Testis (tissue), 3 donors: Measurements from ENCODE around the gene SLC27A2. TPM values are rescaled to one million over a fixed set of nuclear protein-coding genes. Genes with fewer than 3 reads are reported as not detected.

Experiments used
- DNase-seq: peaks from one replicate; pipeline ENCODE4 v3.0.0-alpha.2; 2019
- H3K27ac ChIP-seq, 2 donors: fragments of 200-600 bp; sonication (generic); one replicate each; pipeline ENCODE4 v1.5.1; 2019
- H3K27me3 ChIP-seq: fragments of 200-600 bp; sonication (generic); one replicate; pipeline ENCODE4 v1.5.1; 2019
- H3K36me3 ChIP-seq: fragments of 200-600 bp; sonication (generic); one replicate; pipeline ENCODE4 v1.5.1; 2017; ENCODE audit warnings: low read depth; ENCODE audit errors: missing control alignments
- H3K4me1 ChIP-seq: fragments of 200-600 bp; sonication (generic); one replicate; pipeline ENCODE4 v1.5.1; 2019
- H3K4me3 ChIP-seq, 2 donors: fragments of 200-600 bp; sonication (generic); one replicate each; pipeline ENCODE4 v1.5.1; 2017 to 2019
- H3K9me3 ChIP-seq: fragments of 200-600 bp; sonication (generic); one replicate; pipeline ENCODE4 v1.5.1; 2017
- POLR2A ChIP-seq: fragments of 450-650 bp; IDR thresholded peaks from one replicate; pipeline ENCODE4 v1.6.1; 2017; ENCODE audit warnings: antibody characterized with exemption, mild to moderate bottlenecking, moderate library complexity
- WGBS, 2 donors: methylation state at CpG; one replicate each; pipeline ENCODE4 v1.1.5; 2018; 5-methylcytosine and 5-hydroxymethylcytosine counted together
- intact Hi-C: fragments of 100-400 bp; cut with DNase I; formaldehyde crosslinking; loops from one replicate; pipeline ENCODE4 v1.15.1; 2023; ENCODE audit warnings: low total_unique reads
- polyA plus RNA-seq: library from polyadenylated mRNA; stranded (reverse); fragments of 350-450 nt; fragmentation: Illumina TruSeq; extraction: RNeasy Lipid Tissue Mini Kit (QIAGEN cat#74804); gene quantifications from one replicate; pipeline ENCODE4 v1.2.3, GENCODE V29; 2014; ENCODE audit warnings: low read depth, low replicate concordance; ENCODE audit not compliant: insufficient read depth
- small RNA-seq, 2 donors: library from RNA; depleted of rRNA; stranded (forward); fragments of <200 nt; gene quantifications; one replicate each; pipeline ENCODE3, GENCODE V24; 2016
- total RNA-seq, 2 donors: library from RNA; depleted of rRNA; stranded (reverse); fragments of >200 nt; gene quantifications; one replicate each; pipeline ENCODE4 v1.2.3, GENCODE V29; 2016
- TF ChIP-seq, protein P1 (sequence below), 3 experiments: fragments of 450-650 bp in 2 of 3; fragments of 200-600 bp in 1 of 3; sonication (generic) in 1 of 3; IDR thresholded peaks; one replicate each; pipeline ENCODE4 v1.5.1; 2016 to 2019; ENCODE audit warnings: antibody characterized with exemption in 3 of 3, mild to moderate bottlenecking in 2 of 3, moderate library complexity in 1 of 3

Gene SLC27A2
- total and polyA plus RNA-seq, 3 donors from 2014 or later, result 2.1 to 2.5 (median 2.2) TPM

DNA sequence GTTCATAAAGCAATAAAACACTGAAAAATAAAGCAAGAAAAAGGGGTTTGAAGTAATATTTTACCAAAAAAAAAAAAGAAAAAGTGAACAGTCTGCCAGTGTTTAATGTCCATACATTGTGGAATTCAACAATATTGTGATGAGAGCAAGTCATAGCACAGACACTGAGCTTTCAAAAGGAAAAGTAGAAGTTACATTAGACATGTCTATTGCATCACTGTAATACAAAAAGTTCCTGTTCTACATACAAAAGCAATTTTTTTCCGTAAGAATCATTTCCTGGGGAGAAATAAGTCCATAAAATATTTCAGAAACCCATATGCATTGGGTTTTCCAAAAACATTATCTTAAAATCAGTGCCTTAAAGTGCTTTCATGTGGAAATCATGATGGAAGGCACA, 95.4 kb downstream of the SLC27A2 start:
- no peaks in the 10 kb centered on the region for H3K36me3 ChIP-seq
- no peak overlapping the region for H3K27ac ChIP-seq
- H3K27me3 ChIP-seq, result no peaks in the 10 kb centered on the region
- no peaks in the 10 kb centered on the region for H3K4me1 ChIP-seq
- WGBS, 2 donors, result 67 to 80% methylated on average over 1 of the region's 1 CpG
- TF ChIP-seq POLR2A, result no peak
- TF ChIP-seq, protein P1, sequence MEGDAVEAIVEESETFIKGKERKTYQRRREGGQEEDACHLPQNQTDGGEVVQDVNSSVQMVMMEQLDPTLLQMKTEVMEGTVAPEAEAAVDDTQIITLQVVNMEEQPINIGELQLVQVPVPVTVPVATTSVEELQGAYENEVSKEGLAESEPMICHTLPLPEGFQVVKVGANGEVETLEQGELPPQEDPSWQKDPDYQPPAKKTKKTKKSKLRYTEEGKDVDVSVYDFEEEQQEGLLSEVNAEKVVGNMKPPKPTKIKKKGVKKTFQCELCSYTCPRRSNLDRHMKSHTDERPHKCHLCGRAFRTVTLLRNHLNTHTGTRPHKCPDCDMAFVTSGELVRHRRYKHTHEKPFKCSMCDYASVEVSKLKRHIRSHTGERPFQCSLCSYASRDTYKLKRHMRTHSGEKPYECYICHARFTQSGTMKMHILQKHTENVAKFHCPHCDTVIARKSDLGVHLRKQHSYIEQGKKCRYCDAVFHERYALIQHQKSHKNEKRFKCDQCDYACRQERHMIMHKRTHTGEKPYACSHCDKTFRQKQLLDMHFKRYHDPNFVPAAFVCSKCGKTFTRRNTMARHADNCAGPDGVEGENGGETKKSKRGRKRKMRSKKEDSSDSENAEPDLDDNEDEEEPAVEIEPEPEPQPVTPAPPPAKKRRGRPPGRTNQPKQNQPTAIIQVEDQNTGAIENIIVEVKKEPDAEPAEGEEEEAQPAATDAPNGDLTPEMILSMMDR (IDR thresholded peaks at IDR 0.05), result no peak
- intact Hi-C loops, result no loop called here
- no peaks in the 10 kb centered on the region for H3K9me3 ChIP-seq
- DNase-seq, result no peak
- H3K4me3 ChIP-seq, result no peak overlapping the region

DNA sequence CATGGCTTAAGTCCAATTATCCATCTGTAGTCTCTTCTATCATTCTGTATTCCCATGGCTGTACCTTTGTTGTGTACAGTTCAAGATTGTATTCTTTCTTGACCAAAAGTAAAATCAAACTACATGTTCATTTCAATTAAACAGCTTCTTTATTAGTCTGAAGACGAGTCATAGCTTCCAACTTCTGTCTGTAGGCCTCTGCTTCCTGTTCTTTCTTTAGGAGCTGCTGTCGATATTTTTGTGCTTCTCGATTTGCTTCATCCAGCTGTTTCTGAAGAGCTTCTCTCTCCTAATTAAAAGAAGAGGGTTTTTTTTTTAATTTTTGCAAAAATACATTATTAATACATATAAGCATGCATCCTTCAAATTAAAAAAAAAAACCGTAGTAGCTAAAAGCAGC, 96.5 kb downstream of the SLC27A2 start:
- TF ChIP-seq POLR2A, result no peak
- no peaks in the 10 kb centered on the region for H3K4me1 ChIP-seq
- no peak overlapping the region for H3K4me3 ChIP-seq
- 65 to 75% methylated on average over 4 of the region's 4 CpGs for WGBS, 2 donors
- H3K27ac ChIP-seq, result peak overlapping the region in 1 of 2 donors; percentile 4
- no peaks in the 10 kb centered on the region for H3K36me3 ChIP-seq
- no peaks in the 10 kb centered on the region for H3K27me3 ChIP-seq
- H3K9me3 ChIP-seq, result no peaks in the 10 kb centered on the region
- DNase-seq, result no peak
- intact Hi-C loops, result no loop called here

DNA sequence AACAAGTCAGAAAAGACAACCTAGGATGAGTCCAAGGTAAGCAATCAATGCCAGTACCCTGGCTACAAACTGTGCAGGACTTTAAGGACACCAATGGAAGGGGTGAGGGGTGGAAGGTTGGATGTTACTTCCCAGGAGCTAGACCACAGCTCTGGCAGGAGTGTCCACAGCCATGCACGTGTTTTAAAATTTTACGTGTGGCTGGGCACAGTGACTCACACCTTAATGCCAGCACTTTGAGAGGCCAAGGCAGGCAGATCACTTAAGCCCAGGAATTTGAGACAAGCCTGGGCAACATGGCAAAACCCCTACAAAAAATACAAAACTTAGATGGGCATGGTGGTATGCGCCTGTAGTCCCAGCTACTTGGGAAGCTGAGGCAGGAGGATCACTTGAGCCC, 98.3 kb downstream of the SLC27A2 start:
- no peak for DNase-seq
- Histone ChIP-seq H3K9me3 (no peaks in the 10 kb centered on the region), H3K27ac (no peak overlapping the region), H3K36me3 (no peaks in the 10 kb centered on the region), H3K27me3 (no peaks in the 10 kb centered on the region), H3K4me1 (no peaks in the 10 kb centered on the region), H3K4me3 (no peak overlapping the region)
- intact Hi-C loops, result no loop called here
- 94 to 96% methylated on average over 3 of the region's 3 CpGs for WGBS, 2 donors
- TF ChIP-seq, protein P1 (IDR thresholded peaks at IDR 0.05), result no peak
- TF ChIP-seq POLR2A, result no peak

DNA sequence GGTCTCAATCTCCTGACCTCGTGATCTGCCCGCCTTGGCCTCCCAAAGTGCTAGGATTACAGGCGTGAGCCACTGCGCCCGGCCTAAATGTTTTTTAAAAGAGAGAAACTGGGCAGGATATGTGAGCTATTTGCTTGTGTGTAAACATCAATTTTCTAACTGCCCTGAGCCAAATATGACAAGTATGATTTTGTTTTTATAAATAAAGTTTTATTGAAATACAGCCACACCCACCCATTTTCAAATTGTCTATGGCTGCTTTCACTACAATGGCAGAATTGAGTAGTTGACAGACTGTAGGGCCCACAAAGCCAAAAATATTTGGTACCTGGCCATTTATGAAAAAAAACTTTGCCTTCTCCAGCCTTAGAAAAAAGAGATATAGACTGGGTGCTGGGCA, 99.4 kb downstream of the SLC27A2 start:
- no peak overlapping the region for H3K27ac ChIP-seq
- WGBS, 2 donors, result 84 to 90% methylated on average over 5 of the region's 5 CpGs
- intact Hi-C loops, result no loop called here
- H3K27me3 ChIP-seq, result no peaks in the 10 kb centered on the region
- H3K4me1 ChIP-seq, result no peaks in the 10 kb centered on the region
- DNase-seq, result no peak
- no peaks in the 10 kb centered on the region for H3K36me3 ChIP-seq
- no peaks in the 10 kb centered on the region for H3K9me3 ChIP-seq
- no peak overlapping the region for H3K4me3 ChIP-seq
- no peak for TF ChIP-seq POLR2A
- TF ChIP-seq, protein P1 (IDR thresholded peaks at IDR 0.05), result no peak

Small RNA genes lying within 50 kb of the gene (small RNA-seq; reads per million reads assigned to genes)
- 0 reads per million in 2 donors for gene RF00019

Other genes starting within 250 kb of the SLC27A2 start
- gene ATP8B4, start 63.0 kb upstream of the SLC27A2 start, total RNA-seq, result 1 to 10 TPM; 2.4 to 6.1 TPM
- gene ATP8B4, start 63.0 kb upstream of the SLC27A2 start, polyA plus RNA-seq, result 2.5 TPM
- 1 to 10 TPM; 1.6 to 5.8 TPM for gene HDC, start 83.5 kb downstream of the SLC27A2 start, total RNA-seq
- gene HDC, start 83.5 kb downstream of the SLC27A2 start, polyA plus RNA-seq, result 11.9 TPM
- gene GABPB1, start 173.0 kb downstream of the SLC27A2 start, total RNA-seq, result 10 to 100 TPM; 35.4 to 45.9 TPM
- 21.5 TPM for gene GABPB1, start 173.0 kb downstream of the SLC27A2 start, polyA plus RNA-seq
- 10 to 100 TPM; 76.6 to 81.7 TPM for gene USP8, start 242.2 kb downstream of the SLC27A2 start, total RNA-seq
- gene USP8, start 242.2 kb downstream of the SLC27A2 start, polyA plus RNA-seq, result 25.0 TPM